ENCODE measurements around the gene RABEP1.
"Not testable (repeated sequence)": the region's sequence is repeated elsewhere in the genome, so short reads cannot be mapped to it uniquely, and the experiment has no call there.

The RABEP1 gene

GRCh38 chr17:5410594-5411272 lies 128.6 kb downstream of the RABEP1 start:
- Histone ChIP-seq H3K4me3 (no peak overlapping the region), H3K27ac (no peak overlapping the region)

GRCh38 chr17:5413682-5414081 lies 131.6 kb downstream of the RABEP1 start:
- Histone ChIP-seq H3K27ac (peak overlapping the region in 5 of 21 experiments; percentile 15 to 50 (median 26)), H3K4me3 (no peak overlapping the region)

GRCh38 chr17:5416901-5417300 lies 134.8 kb downstream of the RABEP1 start:
- H3K4me3 ChIP-seq, result no peak overlapping the region
- no peak overlapping the region for H3K27ac ChIP-seq

- H3K27ac ChIP-seq, result peak overlapping the region; percentile 46 to 93 (median 86)
- H3K4me3 ChIP-seq, result peak overlapping the region; percentile 53 to 98 (median 84)
These were observed 136.8 kb downstream of the RABEP1 start for GRCh38 chr17:5418858-5419355.

GRCh38 chr17:5419356-5419958 lies 137.4 kb downstream of the RABEP1 start, which contains the start of gene NUP88:
NUP88 (minus strand) TSS chr17:5419662; CDS start chr17:5419650, 12 bp downstream.
- peak within 1 kb of the TSS; percentile 46 to 93 (median 86) for H3K27ac ChIP-seq

GRCh38 chr17:5419959-5420653 lies 138.0 kb downstream of the RABEP1 start, which contains the start of gene RPAIN:
RPAIN (plus strand) TSS chr17:5420182; CDS start chr17:5420211, 29 bp downstream.
- Histone ChIP-seq H3K27ac (peak within 1 kb of the TSS; percentile 46 to 93 (median 86)), H3K4me3 (peak within 1 kb of the TSS; percentile 53 to 98 (median 84))

More at GRCh38 chr17:5419356-5419958, 137.4 kb downstream of the RABEP1 start, which contains the start of gene NUP88:
- H3K4me3 ChIP-seq, result peak within 1 kb of the TSS; percentile 53 to 98 (median 84)

GRCh38 chr17:5422505-5422904 lies 140.4 kb downstream of the RABEP1 start:
- Histone ChIP-seq H3K27ac (no peak overlapping the region), H3K4me3 (no peak overlapping the region)

GRCh38 chr17:5424909-5425308 lies 142.8 kb downstream of the RABEP1 start:
- Histone ChIP-seq H3K4me3 (no peak overlapping the region), H3K27ac (no peak overlapping the region)

- no peak overlapping the region for H3K4me3 ChIP-seq
- no peak overlapping the region for H3K27ac ChIP-seq
These were observed 143.7 kb downstream of the RABEP1 start for GRCh38 chr17:5425826-5426225.

- Histone ChIP-seq H3K27ac (peak overlapping the region in 1 of 21 experiments; percentile 14), H3K4me3 (no peak overlapping the region)
These were observed 147.3 kb downstream of the RABEP1 start for GRCh38 chr17:5429191-5429887.

- Histone ChIP-seq H3K27ac (peak overlapping the region in 1 of 21 experiments; percentile 9), H3K4me3 (no peak overlapping the region)
These were observed 148.4 kb downstream of the RABEP1 start for GRCh38 chr17:5430413-5430999.

GRCh38 chr17:5431234-5431633 lies 149.2 kb downstream of the RABEP1 start:
- not testable (repeated sequence) for H3K4me3 ChIP-seq
- H3K27ac ChIP-seq, result peak overlapping the region in 1 of 21 experiments; percentile 8

GRCh38 chr17:5431949-5432556 lies 150.0 kb downstream of the RABEP1 start:
- Histone ChIP-seq H3K27ac (peak overlapping the region in 2 of 21 experiments; percentile 1 to 29), H3K4me3 (no peak overlapping the region)

- peak overlapping the region in 1 of 21 experiments; percentile 30 for H3K27ac ChIP-seq
- H3K4me3 ChIP-seq, result no peak overlapping the region
These were observed 152.9 kb downstream of the RABEP1 start for GRCh38 chr17:5434984-5435383.
